GM12801 (cell line): ENCODE measurements around the gene CAMK1D.

Source experiments
- TF ChIP-seq, protein P1 (sequence below): IDR thresholded peaks from one replicate; pipeline ENCODE4 v1.5.1; 2011; ENCODE audit warnings: control low read depth; ENCODE audit not compliant: insufficient read length; ENCODE audit errors: extremely low read depth

Gene CAMK1D

DNA sequence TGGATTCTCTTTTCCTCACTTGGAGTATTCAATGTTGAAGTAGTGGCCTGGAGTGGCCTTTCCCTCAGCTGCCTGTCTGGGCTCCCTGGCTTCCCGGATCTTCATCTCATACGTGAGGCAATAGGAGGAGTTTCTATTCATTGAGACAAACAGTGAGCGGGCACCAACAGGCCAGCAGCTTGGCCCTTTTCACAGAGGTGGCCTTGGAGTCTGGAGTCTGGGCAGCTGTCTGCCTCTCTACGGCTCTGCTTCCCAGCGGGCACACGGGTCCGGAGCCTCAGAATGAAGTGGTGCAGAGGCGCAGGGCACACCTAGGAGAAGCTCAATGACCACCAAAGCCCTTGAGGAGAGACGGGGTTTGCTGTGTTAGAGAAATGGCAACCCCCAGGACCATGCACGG is 482.7 kb downstream of the CAMK1D start:
- TF ChIP-seq, protein P1, sequence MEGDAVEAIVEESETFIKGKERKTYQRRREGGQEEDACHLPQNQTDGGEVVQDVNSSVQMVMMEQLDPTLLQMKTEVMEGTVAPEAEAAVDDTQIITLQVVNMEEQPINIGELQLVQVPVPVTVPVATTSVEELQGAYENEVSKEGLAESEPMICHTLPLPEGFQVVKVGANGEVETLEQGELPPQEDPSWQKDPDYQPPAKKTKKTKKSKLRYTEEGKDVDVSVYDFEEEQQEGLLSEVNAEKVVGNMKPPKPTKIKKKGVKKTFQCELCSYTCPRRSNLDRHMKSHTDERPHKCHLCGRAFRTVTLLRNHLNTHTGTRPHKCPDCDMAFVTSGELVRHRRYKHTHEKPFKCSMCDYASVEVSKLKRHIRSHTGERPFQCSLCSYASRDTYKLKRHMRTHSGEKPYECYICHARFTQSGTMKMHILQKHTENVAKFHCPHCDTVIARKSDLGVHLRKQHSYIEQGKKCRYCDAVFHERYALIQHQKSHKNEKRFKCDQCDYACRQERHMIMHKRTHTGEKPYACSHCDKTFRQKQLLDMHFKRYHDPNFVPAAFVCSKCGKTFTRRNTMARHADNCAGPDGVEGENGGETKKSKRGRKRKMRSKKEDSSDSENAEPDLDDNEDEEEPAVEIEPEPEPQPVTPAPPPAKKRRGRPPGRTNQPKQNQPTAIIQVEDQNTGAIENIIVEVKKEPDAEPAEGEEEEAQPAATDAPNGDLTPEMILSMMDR = no peak

DNA sequence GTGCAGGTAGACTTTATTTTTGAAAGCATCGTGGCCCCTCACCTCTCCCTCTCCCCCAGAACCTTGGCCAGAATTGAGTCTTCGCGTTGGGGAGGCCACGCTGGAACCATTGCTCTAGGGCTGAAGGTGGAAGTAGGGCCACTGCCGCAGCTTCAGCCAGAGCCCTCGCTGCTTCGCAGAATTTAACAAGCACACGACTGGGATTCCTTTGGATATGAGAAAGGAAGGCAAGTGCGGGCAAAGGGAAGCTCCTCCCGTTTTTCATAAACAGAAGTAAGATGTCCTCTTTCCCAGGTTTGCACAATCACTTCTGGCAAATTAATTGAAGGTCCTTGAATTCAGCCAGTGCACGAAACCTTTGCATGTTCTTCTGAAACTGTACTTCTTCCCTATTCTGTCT is 484.1 kb downstream of the CAMK1D start:
- TF ChIP-seq, protein P1 = no peak

DNA sequence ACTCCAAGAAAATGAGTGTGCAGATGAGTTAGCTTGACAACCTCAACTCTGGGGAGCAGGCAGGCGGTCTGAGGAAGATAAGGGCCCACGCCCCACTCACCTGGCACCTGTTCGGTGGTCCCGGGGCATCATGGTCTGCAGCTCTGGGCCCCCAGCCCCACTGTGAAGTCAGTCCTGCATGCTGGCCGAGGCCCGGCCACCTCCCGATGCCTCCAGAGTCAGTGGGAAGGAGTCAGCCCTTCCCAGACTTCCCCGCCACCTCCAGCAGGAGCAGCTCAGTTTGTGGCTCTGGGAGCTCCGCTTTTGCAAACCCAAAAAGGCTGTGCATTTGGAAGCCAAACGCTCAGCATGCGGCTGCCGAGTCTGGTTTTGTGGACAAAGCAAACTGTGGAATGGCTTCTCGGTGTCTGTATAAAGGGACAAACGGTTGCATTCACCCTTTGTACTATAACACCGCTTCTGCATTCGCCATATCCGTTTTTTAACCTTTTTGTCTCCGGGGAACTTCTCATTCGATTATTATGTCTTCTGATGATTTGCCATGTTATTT is 484.8 kb downstream of the CAMK1D start:
- TF ChIP-seq, protein P1 = no peak

DNA sequence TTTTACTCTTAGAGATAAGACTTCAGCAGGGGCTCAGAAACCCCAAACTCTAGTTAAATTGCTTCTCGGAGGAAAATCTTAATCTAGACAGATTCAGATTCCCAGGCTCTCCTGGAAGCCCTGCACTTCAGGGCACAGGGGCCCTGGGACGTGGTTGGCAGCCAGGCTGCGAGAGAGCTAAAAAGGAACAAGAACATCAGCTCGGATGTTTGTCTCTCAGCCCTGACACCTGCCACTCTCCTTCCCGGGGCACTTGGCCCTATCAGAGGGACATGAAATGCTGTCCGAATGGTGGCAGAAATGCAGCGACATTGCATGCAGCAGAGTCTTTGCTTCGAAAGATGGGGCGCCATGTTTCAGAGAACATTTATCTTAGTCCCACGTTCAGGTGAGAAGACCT is 485.4 kb downstream of the CAMK1D start:
- TF ChIP-seq, protein P1 = no peak

DNA sequence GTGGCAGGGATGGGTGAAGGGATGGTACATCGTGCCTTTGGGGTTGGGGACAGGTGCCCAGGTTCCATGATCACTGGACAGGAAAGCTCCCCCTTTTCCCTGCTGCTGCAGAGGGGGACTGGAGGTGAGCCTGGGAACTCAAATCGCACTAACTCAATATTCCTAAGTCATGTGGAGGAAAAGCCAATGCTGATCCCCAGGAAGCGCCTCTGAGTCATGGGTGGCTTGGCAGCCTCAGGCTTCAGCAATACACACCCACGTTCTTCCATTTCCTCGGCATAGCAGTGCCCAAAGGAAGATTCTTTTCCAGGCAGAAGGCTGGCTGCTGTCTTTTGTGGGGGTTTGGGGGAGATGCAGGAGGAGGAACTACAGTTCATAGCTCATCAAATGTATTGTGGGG is 486.4 kb downstream of the CAMK1D start:
- TF ChIP-seq, protein P1 = no peak

DNA sequence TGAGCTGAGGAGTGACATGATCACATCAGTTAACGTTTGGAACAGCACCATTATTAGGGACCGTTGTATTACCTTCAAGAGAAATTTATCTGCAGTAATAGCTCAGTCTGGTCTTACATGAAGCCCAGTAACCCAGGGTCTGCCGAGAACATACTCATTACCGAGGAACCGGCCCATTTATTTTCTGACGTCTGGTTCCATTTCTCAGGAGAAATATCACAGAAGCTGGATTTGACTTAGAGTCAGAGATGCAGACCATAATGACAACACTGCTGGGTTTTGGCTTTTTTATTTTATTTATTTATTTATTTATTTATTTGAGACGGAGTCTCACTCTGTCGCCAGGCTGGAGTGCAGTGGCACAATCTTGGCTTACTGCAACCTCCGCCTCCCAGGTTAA is 489.0 kb downstream of the CAMK1D start:
- TF ChIP-seq, protein P1 = no peak

DNA sequence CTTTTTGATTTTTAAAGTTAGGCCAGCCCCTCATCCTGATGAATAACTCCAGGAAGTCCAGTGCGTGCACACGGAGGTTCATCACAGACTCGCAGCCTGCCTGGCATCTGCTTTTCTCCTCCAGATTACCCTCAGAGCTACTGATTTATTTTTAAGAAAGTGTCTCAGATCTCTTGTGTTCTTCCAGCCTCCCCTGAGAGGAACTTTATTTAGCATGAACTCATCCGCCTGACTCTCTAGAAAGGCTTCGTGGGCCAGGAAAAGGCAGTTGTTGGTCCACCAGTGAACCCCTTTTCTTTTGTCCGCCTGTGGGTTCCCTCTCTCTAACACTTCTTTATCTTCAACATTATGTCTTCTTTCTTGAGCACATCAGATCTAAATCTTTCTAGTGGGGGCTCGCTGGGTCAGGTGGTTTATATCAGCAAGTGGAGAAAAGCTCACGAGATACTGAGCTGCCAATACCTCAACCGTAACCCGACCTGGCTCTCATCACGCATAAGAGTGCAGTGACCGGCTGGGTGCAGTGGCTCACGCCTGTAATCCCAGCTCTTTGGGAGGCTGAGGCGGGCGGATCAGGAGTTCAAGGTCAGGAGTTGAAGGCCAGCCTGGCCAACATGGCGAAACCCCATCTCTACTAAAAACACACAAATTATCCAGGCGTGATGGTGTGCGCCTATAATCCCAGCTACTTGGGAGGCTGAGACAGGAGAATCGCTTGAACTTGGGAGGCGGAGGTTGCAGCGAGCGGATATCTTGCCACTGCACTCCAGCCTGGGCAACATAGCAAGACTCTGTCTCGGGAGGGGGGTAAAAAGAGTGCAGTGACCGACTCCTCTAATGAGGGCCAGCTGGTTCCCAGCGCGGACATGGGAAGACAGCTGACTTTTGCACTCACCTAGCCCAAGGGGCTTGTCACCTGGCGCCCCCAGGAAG is 489.9 kb downstream of the CAMK1D start:
- TF ChIP-seq, protein P1 = no peak
